HG03060 (cell line): ENCODE results near the gene ZNF746.
"Not testable (repeated sequence)": the region's sequence is repeated elsewhere in the genome, so short reads cannot be mapped to it uniquely, and the experiment has no call there.

Experiments
- ATAC-seq: cut with Tn5 transposase; IDR thresholded peaks from one replicate; pipeline ENCODE4 v1.9.1; 2021; ENCODE audit warnings: low read depth, moderate number of reproducible peaks; ENCODE audit not compliant: unreplicated experiment

ZNF746 gene

GRCh38 chr7:149497467-149498261, at the start of gene ZNF746:
Gene ZNF746 (minus strand): TSS chr7:149497809. CDS start chr7:149497536, 273 bp downstream.
- peak; percentile 66 for ATAC-seq

GRCh38 chr7:149547126-149547525, 49.5 kb upstream of the ZNF746 start:
- no peak for ATAC-seq

- no peak for ATAC-seq
Observed at GRCh38 chr7:149546331-149546730, 48.7 kb upstream of the ZNF746 start.

- ATAC-seq, result no peak
Observed at GRCh38 chr7:149544028-149544427, 46.4 kb upstream of the ZNF746 start.

- ATAC-seq, result no peak
Observed at GRCh38 chr7:149532654-149533053, 35.0 kb upstream of the ZNF746 start.

GRCh38 chr7:149529136-149529718, 31.6 kb upstream of the ZNF746 start:
- ATAC-seq, result no peak

- no peak for ATAC-seq
Observed at GRCh38 chr7:149527414-149527813, 29.8 kb upstream of the ZNF746 start.

- ATAC-seq, result no peak
Observed at GRCh38 chr7:149525280-149525679, 27.7 kb upstream of the ZNF746 start.

- ATAC-seq, result no peak
Observed at GRCh38 chr7:149524394-149524793, 26.8 kb upstream of the ZNF746 start.

- ATAC-seq, result no peak
Observed at GRCh38 chr7:149510248-149510647, 12.6 kb upstream of the ZNF746 start.

- ATAC-seq, result no peak
Observed at GRCh38 chr7:149509774-149510173, 12.2 kb upstream of the ZNF746 start.

GRCh38 chr7:149505551-149505950, 7.9 kb upstream of the ZNF746 start:
- no peak for ATAC-seq

GRCh38 chr7:149501651-149502050, 4.0 kb upstream of the ZNF746 start:
- ATAC-seq, result no peak

GRCh38 chr7:149500910-149501309, 3.3 kb upstream of the ZNF746 start:
- ATAC-seq, result no peak

- no peak for ATAC-seq
Observed at GRCh38 chr7:149500201-149500600, 2.6 kb upstream of the ZNF746 start.

GRCh38 chr7:149498811-149499210, 1.2 kb upstream of the ZNF746 start:
- ATAC-seq, result no peak

- no peak for ATAC-seq
Observed at GRCh38 chr7:149496642-149497391, 792 bp downstream of the ZNF746 start.

- ATAC-seq, result no peak
Observed at GRCh38 chr7:149495785-149496641, 1.6 kb downstream of the ZNF746 start.

GRCh38 chr7:149494738-149495368, 2.8 kb downstream of the ZNF746 start:
- no peak for ATAC-seq

- not testable (repeated sequence) for ATAC-seq
Observed at GRCh38 chr7:149493975-149494374, 3.6 kb downstream of the ZNF746 start.
